SK-N-SH (cell line): Measurements from ENCODE around the gene CISD3. TPM values are rescaled to one million over a fixed set of nuclear protein-coding genes. Genes with fewer than 3 reads are reported as not detected.

Experiments
- CTCF ChIA-PET: fragments of 300-600, 350-600 bp; formaldehyde crosslinking; extraction: SDS; loops from one replicate; lab custom pipeline; 2021; lab: Yijun Ruan, JAX
- POLR2A ChIA-PET: fragments of 350-600 bp; sonication (Branson Sonifier 250); formaldehyde crosslinking; extraction: SDS; loops from one replicate; lab custom pipeline; 2020; ENCODE audit warnings: antibody characterized with exemption, inconsistent platforms; lab: Yijun Ruan, JAX
- DNase-seq: peaks from one replicate; pipeline ENCODE4 v3.0.0; 2012
- H2AFZ ChIP-seq: fragments of 200-600 bp; sonication (generic); 2 replicates; pipeline ENCODE4 v1.8.1; 2016; ENCODE audit warnings: antibody characterized with exemption, mild to moderate bottlenecking, low read depth
- H3F3A ChIP-seq: fragments of 200-600 bp; sonication (generic); replicated peaks from 2 replicates; pipeline ENCODE3; 2016; ENCODE audit warnings: antibody characterized with exemption, mild to moderate bottlenecking; ENCODE audit not compliant: insufficient read depth
- H3K27ac ChIP-seq, 2 experiments: fragments of 200-500 bp in 1 of 2; fragments of 200-600 bp in 1 of 2; sonication (Bioruptor generic) in 1 of 2; sonication (generic), shearing (Covaris generic) in 1 of 2; 2 replicates each; pipeline versions ENCODE4 v1.5.1 to v1.6.1; 2014 to 2016; ENCODE audit warnings: low read depth in 2 of 2, inconsistent platforms in 1 of 2, low read length in 1 of 2, mild to moderate bottlenecking in 1 of 2, mixed read lengths in 1 of 2
- H3K27me3 ChIP-seq: fragments of 200-600 bp; sonication (generic), shearing (Covaris generic); 2 replicates; pipeline ENCODE4 v1.6.1; 2016; ENCODE audit warnings: mixed run types; ENCODE audit not compliant: insufficient read depth
- H3K36me3 ChIP-seq, 2 experiments: fragments of 200-500 bp in 1 of 2; fragments of 200-600 bp in 1 of 2; sonication (Bioruptor generic) in 1 of 2; sonication (generic) in 1 of 2; replicated peaks in 1 of 2; 2 replicates each; pipeline versions ENCODE3 to v1.5.1; 2014 to 2016; ENCODE audit warnings: low read length in 1 of 2, mild to moderate bottlenecking in 1 of 2; ENCODE audit not compliant: insufficient read depth in 2 of 2, control insufficient read depth in 1 of 2
- H3K4me1 ChIP-seq, 2 experiments: fragments of 200-500 bp in 1 of 2; fragments of 200-600 bp in 1 of 2; sonication (Bioruptor generic) in 1 of 2; sonication (generic), shearing (Covaris generic) in 1 of 2; 2 replicates each; pipeline versions ENCODE4 v1.5.1 to v1.6.1; 2014 to 2016; ENCODE audit warnings: low read depth in 1 of 2, low read length in 1 of 2, mixed run types in 1 of 2; ENCODE audit not compliant: insufficient read depth in 2 of 2, control insufficient read depth in 1 of 2
- H3K4me2 ChIP-seq: fragments of 200-600 bp; sonication (generic), shearing (Covaris generic); 2 replicates; pipeline ENCODE4 v1.6.1; 2017; ENCODE audit warnings: mixed run types
- H3K4me3 ChIP-seq, 2 experiments: fragments of 200-500 bp in 1 of 2; fragments of 200-600 bp in 1 of 2; sonication (Bioruptor generic) in 1 of 2; sonication (generic), shearing (Covaris generic) in 1 of 2; 2 replicates each; pipeline versions ENCODE4 v1.5.1 to v1.8.1; 2014 to 2016; ENCODE audit warnings: low read depth in 2 of 2, inconsistent platforms in 1 of 2, low read length in 1 of 2, mild to moderate bottlenecking in 1 of 2, mixed read lengths in 1 of 2, moderate library complexity in 1 of 2
- H3K79me2 ChIP-seq: fragments of 200-600 bp; sonication (generic); 2 replicates; pipeline ENCODE4 v1.8.1; 2017; ENCODE audit warnings: mild to moderate bottlenecking; ENCODE audit not compliant: insufficient read depth
- H3K9ac ChIP-seq: fragments of 200-600 bp; sonication (generic); 2 replicates; pipeline ENCODE4 v1.6.1; 2017; ENCODE audit warnings: mixed run types
- H3K9me2 ChIP-seq: fragments of 200-600 bp; sonication (generic); 2 replicates; pipeline ENCODE4 v1.6.1; 2017; ENCODE audit warnings: mixed run types
- H3K9me3 ChIP-seq: fragments of 200-600 bp; sonication (generic); 2 replicates; pipeline ENCODE4 v1.6.1; 2017; ENCODE audit warnings: mixed run types, mild to moderate bottlenecking, moderate library complexity
- H4K20me1 ChIP-seq: fragments of 200-600 bp; sonication (generic); 2 replicates; pipeline ENCODE4 v1.6.1; 2017; ENCODE audit warnings: mild to moderate bottlenecking, mixed run types; ENCODE audit not compliant: insufficient read depth
- EP300 ChIP-seq, 2 experiments: IDR thresholded peaks; 2 replicates each; pipeline versions ENCODE4 v1.4.0 to v1.6.1; 2012; ENCODE audit warnings: borderline replicate concordance in 1 of 2, low read depth in 1 of 2, low read length in 1 of 2
- EZH2phosphoT487 ChIP-seq: fragments of 200-600 bp; sonication (generic); IDR thresholded peaks from 2 replicates; pipeline ENCODE4 v1.6.1; 2017; ENCODE audit warnings: low read depth, mixed run types, mild to moderate bottlenecking, antibody characterized with exemption, moderate library complexity, borderline replicate concordance
- FOSL2 ChIP-seq: IDR thresholded peaks from 2 replicates; pipeline ENCODE4 v1.4.0; 2012; ENCODE audit warnings: low read depth, mild to moderate bottlenecking, moderate library complexity, borderline replicate concordance
- FOXJ3 ChIP-seq: sonication (generic); formaldehyde crosslinking; IDR thresholded peaks from 2 replicates; pipeline ENCODE4 v1.5.1; 2020; ENCODE audit warnings: mild to moderate bottlenecking, missing genetic modification reagents
- FOXM1 ChIP-seq: IDR thresholded peaks from 2 replicates; pipeline ENCODE4 v1.4.0; 2012; ENCODE audit warnings: low read depth, mild to moderate bottlenecking
- GABPA ChIP-seq: IDR thresholded peaks from 2 replicates; pipeline ENCODE4 v1.4.0; 2012; ENCODE audit warnings: low read depth, mild to moderate bottlenecking
- JUND ChIP-seq: IDR thresholded peaks from 2 replicates; pipeline ENCODE4 v1.4.0; 2012
- MXI1 ChIP-seq: IDR thresholded peaks from 2 replicates; pipeline ENCODE4 v1.6.1; 2012; ENCODE audit warnings: mild to moderate bottlenecking, low read depth, low read length, improper control_type of control experiment
- RCOR1 ChIP-seq: fragments of 150-350 bp; IDR thresholded peaks from 2 replicates; pipeline ENCODE4 v1.6.1; 2017; ENCODE audit warnings: antibody characterized with exemption, low read length
- RXRA ChIP-seq: IDR thresholded peaks from 2 replicates; pipeline ENCODE4 v1.4.0; 2012; ENCODE audit warnings: low read depth, mild to moderate bottlenecking, borderline replicate concordance
- SIN3A ChIP-seq: IDR thresholded peaks from 2 replicates; pipeline ENCODE4 v1.6.1; 2012; ENCODE audit warnings: low read depth, mild to moderate bottlenecking, low read length, moderate library complexity, borderline replicate concordance
- TAF1 ChIP-seq: IDR thresholded peaks from 2 replicates; pipeline ENCODE4 v1.6.1; 2012; ENCODE audit warnings: low read depth, mild to moderate bottlenecking, low read length, moderate library complexity, borderline replicate concordance
- TCF12 ChIP-seq: IDR thresholded peaks from 2 replicates; pipeline ENCODE4 v1.4.0; 2012
- WGBS: methylation state at CpG from one replicate; pipeline ENCODE4 v1.1.6; 2017; ENCODE audit warnings: low lambda C conversion rate; 5-methylcytosine and 5-hydroxymethylcytosine counted together
- polyA plus RNA-seq, 3 experiments: library from polyadenylated mRNA; depleted of rRNA; stranded (reverse); fragments of >200 nt; gene quantifications; 2 replicates each; pipeline ENCODE4 v1.2.3, GENCODE V29; 2012
- TF ChIP-seq, protein P1 (sequence below): IDR thresholded peaks from 2 replicates; pipeline ENCODE4 v1.4.0; 2012; ENCODE audit warnings: low read depth, borderline replicate concordance
- TF ChIP-seq, protein P2 (sequence below): IDR thresholded peaks from 2 replicates; pipeline ENCODE4 v1.4.0; 2012; ENCODE audit warnings: low read depth
- TF ChIP-seq, protein P3 (sequence below): fragments of 150-350 bp; IDR thresholded peaks from 2 replicates; pipeline ENCODE4 v1.6.1; 2017; ENCODE audit warnings: antibody characterized with exemption, low read length, low read depth, borderline replicate concordance
- TF ChIP-seq, protein P4 (sequence below): IDR thresholded peaks from 2 replicates; pipeline ENCODE4; 2012

The CISD3 gene
- polyA plus RNA-seq, 1 of the 3 experiments (the other 2 are of a cell fraction): 16.5 TPM

DNA sequence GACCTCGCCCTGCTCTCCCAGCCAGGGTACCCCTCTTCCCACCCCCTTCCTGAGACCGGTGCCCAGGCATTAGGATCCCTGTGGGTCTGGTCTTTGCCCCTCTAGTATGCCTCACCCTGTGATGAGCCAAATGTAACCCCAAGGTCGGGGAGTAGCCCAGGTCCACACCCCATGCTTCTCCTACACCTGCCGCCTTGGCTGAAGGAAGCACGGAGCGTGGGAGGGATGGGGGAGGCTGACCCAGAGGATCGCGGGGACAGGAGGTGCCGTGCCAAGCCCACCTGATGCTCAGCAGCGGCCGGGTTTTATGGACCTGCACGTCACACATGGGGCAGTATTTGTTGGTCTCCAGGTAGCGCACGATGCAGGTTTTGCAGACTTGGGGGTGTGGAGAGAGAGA, 9.2 kb downstream of the CISD3 start:
- 89% methylated on average over 5 of the region's 14 CpGs for WGBS
- Histone ChIP-seq H3F3A (peaks cover 29% of the 10 kb centered on the region), H3K4me3 (no peak overlapping the region), H3K79me2 (peaks cover 59% of the 10 kb centered on the region), H3K9me2 (no peaks in the 10 kb centered on the region), H3K4me1 (peaks cover 8 to 61% of the 10 kb centered on the region in 2 experiments; a peak in 2 of 4 replicates), H2AFZ (no peak overlapping the region), H3K9me3 (no peaks in the 10 kb centered on the region), H4K20me1 (peaks cover 65% of the 10 kb centered on the region), H3K4me2 (no peak overlapping the region), H3K9ac (no peak overlapping the region), H3K27ac (peak overlapping the region in 1 of 2 experiments; percentile 11; a peak in 1 of 4 replicates), H3K27me3 (no peaks in the 10 kb centered on the region), H3K36me3 (peaks cover 9 to 36% of the 10 kb centered on the region in 2 experiments)
- CTCF ChIA-PET: interaction anchor here (1.4 to 1.7 kb wide), 2 partner anchors 63 to 133 kb away, joined by 4 to 5 read pairs; no protein-coding TSS in a partner anchor
- no peak for DNase-seq
- no peak for TF ChIP-seq MXI1
- no peak for TF ChIP-seq SIN3A
- no peak for TF ChIP-seq RCOR1
- TF ChIP-seq TCF12: no peak
- TF ChIP-seq FOSL2: no peak
- POLR2A ChIA-PET: no interaction called here

DNA sequence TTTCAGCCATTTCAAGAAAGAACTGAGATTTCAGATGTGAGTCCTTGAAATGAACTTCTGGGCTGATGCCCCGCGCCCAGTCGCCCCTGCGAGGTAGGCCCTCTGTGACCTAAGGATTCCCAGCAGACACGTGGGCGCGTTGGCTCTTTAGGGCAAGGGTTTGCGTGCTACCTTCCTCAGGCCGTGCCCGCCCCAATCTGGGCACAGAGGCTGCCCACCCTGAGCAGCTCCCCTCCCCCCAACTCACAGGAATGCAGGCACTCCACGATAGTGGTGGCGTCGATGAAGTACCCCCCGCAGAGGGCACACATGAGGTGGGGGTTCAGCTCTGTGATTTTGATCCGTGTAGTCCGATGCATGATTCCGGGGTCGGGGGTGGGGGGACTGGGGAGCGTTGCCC, 9.9 kb downstream of the CISD3 start:
- POLR2A ChIA-PET: no interaction called here
- Histone ChIP-seq H3K9ac (no peak overlapping the region), H2AFZ (no peak overlapping the region), H3K27ac (peak overlapping the region in 1 of 2 experiments; percentile 18; a peak in 1 of 4 replicates), H4K20me1 (peaks cover 72% of the 10 kb centered on the region), H3K4me2 (no peak overlapping the region), H3K4me1 (peaks cover 8 to 62% of the 10 kb centered on the region in 2 experiments; a peak in 2 of 4 replicates), H3K9me2 (no peaks in the 10 kb centered on the region), H3K27me3 (no peaks in the 10 kb centered on the region), H3K36me3 (peaks cover 9 to 29% of the 10 kb centered on the region in 2 experiments), H3F3A (peaks cover 29% of the 10 kb centered on the region), H3K4me3 (no peak overlapping the region), H3K79me2 (peaks cover 66% of the 10 kb centered on the region), H3K9me3 (no peaks in the 10 kb centered on the region)
- CTCF ChIA-PET: interaction anchor here (1.4 to 1.7 kb wide), 2 partner anchors 64 to 133 kb away, joined by 4 to 5 read pairs; no protein-coding TSS in a partner anchor
- 88% methylated on average over 19 of the region's 19 CpGs for WGBS
- DNase-seq: no peak
- no peak for TF ChIP-seq GABPA
- no peak for TF ChIP-seq TCF12
- no peak for TF ChIP-seq FOSL2
- no peak for TF ChIP-seq JUND

DNA sequence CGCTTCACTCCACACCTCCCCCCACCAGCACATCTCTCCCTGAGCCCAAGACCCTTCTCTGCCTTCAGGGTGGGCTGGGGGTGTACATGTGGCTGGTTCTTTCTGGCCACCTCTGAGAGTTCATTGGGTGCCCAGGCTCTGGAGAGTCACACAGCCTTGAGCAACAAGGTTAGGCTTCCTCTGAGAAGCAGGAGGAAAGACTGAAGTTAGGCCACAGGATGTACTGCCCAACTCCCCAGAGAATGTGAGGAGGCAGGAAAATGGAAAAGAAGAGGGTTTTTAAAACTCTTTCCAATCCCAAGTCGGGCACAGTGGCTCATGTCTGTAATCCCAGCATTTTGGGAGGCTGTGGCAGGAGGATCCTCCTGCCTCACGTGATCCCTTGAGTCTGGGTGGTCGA, 10.7 kb downstream of the CISD3 start:
- H3K27me3 ChIP-seq: no peaks in the 10 kb centered on the region
- peaks cover 74% of the 10 kb centered on the region for H3K79me2 ChIP-seq
- H2AFZ ChIP-seq: no peak overlapping the region
- POLR2A ChIA-PET: interaction anchor here (1.4 kb wide), 1 partner anchor 10 kb away, joined by 8 read pairs; no protein-coding TSS in a partner anchor
- no peak overlapping the region for H3K4me2 ChIP-seq
- no peaks in the 10 kb centered on the region for H3K9me2 ChIP-seq
- no peak overlapping the region for H3K9ac ChIP-seq
- no peak for DNase-seq
- H3K36me3 ChIP-seq: peaks cover 9 to 25% of the 10 kb centered on the region in 2 experiments
- CTCF ChIA-PET: interaction anchor here (0.9 to 7.4 kb wide), 3 partner anchors 7 to 67 kb away, joined by 3 to 88 read pairs (median 5); partner anchors contain the start of gene CISD3
- peaks cover 73% of the 10 kb centered on the region for H4K20me1 ChIP-seq
- no peaks in the 10 kb centered on the region for H3K9me3 ChIP-seq
- H3K4me1 ChIP-seq: peaks cover 9 to 61% of the 10 kb centered on the region in 2 experiments; a peak in 2 of 4 replicates
- peak overlapping the region in 1 of 2 experiments; percentile 95; a peak in 2 of 4 replicates for H3K27ac ChIP-seq
- TF ChIP-seq, protein P1, sequence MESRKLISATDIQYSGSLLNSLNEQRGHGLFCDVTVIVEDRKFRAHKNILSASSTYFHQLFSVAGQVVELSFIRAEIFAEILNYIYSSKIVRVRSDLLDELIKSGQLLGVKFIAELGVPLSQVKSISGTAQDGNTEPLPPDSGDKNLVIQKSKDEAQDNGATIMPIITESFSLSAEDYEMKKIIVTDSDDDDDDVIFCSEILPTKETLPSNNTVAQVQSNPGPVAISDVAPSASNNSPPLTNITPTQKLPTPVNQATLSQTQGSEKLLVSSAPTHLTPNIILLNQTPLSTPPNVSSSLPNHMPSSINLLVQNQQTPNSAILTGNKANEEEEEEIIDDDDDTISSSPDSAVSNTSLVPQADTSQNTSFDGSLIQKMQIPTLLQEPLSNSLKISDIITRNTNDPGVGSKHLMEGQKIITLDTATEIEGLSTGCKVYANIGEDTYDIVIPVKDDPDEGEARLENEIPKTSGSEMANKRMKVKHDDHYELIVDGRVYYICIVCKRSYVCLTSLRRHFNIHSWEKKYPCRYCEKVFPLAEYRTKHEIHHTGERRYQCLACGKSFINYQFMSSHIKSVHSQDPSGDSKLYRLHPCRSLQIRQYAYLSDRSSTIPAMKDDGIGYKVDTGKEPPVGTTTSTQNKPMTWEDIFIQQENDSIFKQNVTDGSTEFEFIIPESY: no peak
- TF ChIP-seq, protein P2, sequence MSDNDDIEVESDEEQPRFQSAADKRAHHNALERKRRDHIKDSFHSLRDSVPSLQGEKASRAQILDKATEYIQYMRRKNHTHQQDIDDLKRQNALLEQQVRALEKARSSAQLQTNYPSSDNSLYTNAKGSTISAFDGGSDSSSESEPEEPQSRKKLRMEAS: no peak
- TF ChIP-seq EP300 (IDR thresholded peaks at IDR 0.05; ENCODE audit: borderline replicate concordance in 1 of 2, low read depth in 1 of 2, low read length in 1 of 2) (no peak), FOXM1 (no peak), RCOR1 (no peak), RXRA (no peak), FOXJ3 (no peak), TAF1 (no peak), EZH2phosphoT487 (no peak)
- TF ChIP-seq, protein P3, sequence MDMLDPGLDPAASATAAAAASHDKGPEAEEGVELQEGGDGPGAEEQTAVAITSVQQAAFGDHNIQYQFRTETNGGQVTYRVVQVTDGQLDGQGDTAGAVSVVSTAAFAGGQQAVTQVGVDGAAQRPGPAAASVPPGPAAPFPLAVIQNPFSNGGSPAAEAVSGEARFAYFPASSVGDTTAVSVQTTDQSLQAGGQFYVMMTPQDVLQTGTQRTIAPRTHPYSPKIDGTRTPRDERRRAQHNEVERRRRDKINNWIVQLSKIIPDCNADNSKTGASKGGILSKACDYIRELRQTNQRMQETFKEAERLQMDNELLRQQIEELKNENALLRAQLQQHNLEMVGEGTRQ: no peak
- TF ChIP-seq, protein P4, sequence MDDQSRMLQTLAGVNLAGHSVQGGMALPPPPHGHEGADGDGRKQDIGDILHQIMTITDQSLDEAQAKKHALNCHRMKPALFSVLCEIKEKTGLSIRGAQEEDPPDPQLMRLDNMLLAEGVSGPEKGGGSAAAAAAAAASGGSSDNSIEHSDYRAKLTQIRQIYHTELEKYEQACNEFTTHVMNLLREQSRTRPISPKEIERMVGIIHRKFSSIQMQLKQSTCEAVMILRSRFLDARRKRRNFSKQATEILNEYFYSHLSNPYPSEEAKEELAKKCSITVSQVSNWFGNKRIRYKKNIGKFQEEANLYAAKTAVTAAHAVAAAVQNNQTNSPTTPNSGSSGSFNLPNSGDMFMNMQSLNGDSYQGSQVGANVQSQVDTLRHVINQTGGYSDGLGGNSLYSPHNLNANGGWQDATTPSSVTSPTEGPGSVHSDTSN: no peak
- no peak overlapping the region for H3K4me3 ChIP-seq
- peaks cover 24% of the 10 kb centered on the region for H3F3A ChIP-seq
- WGBS: 98% methylated on average over 4 of the region's 4 CpGs
